Activated naive CD4-positive, alpha-beta T cell treated with anti-CD3 and anti-CD28 coated beads, Interleukin-2, amount 10 ng/mL, durations not matched to agents 7 days and 5 days (primary cell): ENCODE results near the gene SORCS2.

Experiments used
- CTCF ChIA-PET: fragments of 350-600 bp; sonication (Branson Sonifier 250); formaldehyde crosslinking; loops from one replicate; lab custom pipeline; 2021; ENCODE audit warnings: antibody characterized with exemption; lab: Charles Lee
- DNase-seq: peaks from one replicate; pipeline ENCODE4 v3.0.0-alpha.2; 2020
- H3K27ac Mint-ChIP-seq: one replicate; pipeline ENCODE4 v1.8.0; 2021; ENCODE audit warnings: mild to moderate bottlenecking, moderate library complexity, mixed read lengths
- H3K27me3 Mint-ChIP-seq: one replicate; pipeline ENCODE4 v1.8.0; 2021; ENCODE audit warnings: mild to moderate bottlenecking, mixed read lengths
- H3K36me3 Mint-ChIP-seq: one replicate; pipeline ENCODE4 v1.8.0; 2021; ENCODE audit warnings: mixed read lengths
- H3K4me1 Mint-ChIP-seq: one replicate; pipeline ENCODE4 v1.8.0; 2021; ENCODE audit warnings: mixed read lengths
- H3K4me3 Mint-ChIP-seq: one replicate; pipeline ENCODE4 v1.8.0; 2021; ENCODE audit warnings: mild to moderate bottlenecking, moderate library complexity, mixed read lengths
- H3K9me3 Mint-ChIP-seq: one replicate; pipeline ENCODE4 v1.8.0; 2021; ENCODE audit warnings: mixed read lengths

SORCS2 gene

GRCh38 chr4:7319024-7319423, 126.7 kb downstream of the SORCS2 start:
- CTCF ChIA-PET, result interaction anchor here (1.1 kb wide), 1 partner anchor 18 kb away, joined by 3 read pairs; no protein-coding TSS in a partner anchor
- Mint-ChIP-seq H3K4me1 (no peaks in the 10 kb centered on the region), H3K27me3 (no peaks in the 10 kb centered on the region), H3K9me3 (peaks cover 14% of the 10 kb centered on the region), H3K36me3 (no peaks in the 10 kb centered on the region), H3K4me3 (no peak overlapping the region), H3K27ac (no peak overlapping the region)
- no peak for DNase-seq

DNA sequence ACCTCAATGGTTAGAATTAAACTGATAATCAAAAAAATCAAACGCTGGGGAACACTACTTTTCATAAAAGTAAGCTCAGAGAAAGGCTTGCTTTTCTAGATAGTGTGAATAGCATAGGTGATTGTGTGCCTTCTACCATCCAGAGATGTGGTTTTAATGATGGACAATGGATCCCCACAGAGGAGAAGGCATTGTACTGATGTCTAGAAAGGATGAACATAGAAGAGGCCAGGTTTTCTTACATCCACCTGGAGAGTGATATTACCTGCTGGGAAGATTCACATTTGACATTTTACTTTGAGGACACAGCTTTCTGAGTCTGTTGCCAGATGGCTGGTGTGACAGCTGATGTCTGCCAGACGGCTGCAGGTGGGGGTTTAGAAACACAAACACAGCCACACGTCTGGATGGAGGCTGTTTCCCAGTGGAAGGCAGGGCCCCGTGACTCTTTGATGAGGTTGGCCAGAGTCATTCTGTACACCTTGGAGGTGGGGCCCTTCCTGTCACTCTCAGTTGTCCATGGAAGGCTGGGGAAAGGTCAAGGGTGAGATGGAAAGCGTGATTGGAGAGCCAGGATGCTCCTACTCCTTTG, 128.0 kb downstream of the SORCS2 start:
- no peak for DNase-seq
- H3K36me3 Mint-ChIP-seq, result no peaks in the 10 kb centered on the region
- H3K27ac Mint-ChIP-seq, result no peak overlapping the region
- H3K9me3 Mint-ChIP-seq, result peaks cover 14% of the 10 kb centered on the region
- no peaks in the 10 kb centered on the region for H3K4me1 Mint-ChIP-seq
- H3K27me3 Mint-ChIP-seq, result no peaks in the 10 kb centered on the region
- CTCF ChIA-PET, result interaction anchor here (1.1 kb wide), 1 partner anchor 16 kb away, joined by 3 read pairs; no protein-coding TSS in a partner anchor
- H3K4me3 Mint-ChIP-seq, result no peak overlapping the region

DNA sequence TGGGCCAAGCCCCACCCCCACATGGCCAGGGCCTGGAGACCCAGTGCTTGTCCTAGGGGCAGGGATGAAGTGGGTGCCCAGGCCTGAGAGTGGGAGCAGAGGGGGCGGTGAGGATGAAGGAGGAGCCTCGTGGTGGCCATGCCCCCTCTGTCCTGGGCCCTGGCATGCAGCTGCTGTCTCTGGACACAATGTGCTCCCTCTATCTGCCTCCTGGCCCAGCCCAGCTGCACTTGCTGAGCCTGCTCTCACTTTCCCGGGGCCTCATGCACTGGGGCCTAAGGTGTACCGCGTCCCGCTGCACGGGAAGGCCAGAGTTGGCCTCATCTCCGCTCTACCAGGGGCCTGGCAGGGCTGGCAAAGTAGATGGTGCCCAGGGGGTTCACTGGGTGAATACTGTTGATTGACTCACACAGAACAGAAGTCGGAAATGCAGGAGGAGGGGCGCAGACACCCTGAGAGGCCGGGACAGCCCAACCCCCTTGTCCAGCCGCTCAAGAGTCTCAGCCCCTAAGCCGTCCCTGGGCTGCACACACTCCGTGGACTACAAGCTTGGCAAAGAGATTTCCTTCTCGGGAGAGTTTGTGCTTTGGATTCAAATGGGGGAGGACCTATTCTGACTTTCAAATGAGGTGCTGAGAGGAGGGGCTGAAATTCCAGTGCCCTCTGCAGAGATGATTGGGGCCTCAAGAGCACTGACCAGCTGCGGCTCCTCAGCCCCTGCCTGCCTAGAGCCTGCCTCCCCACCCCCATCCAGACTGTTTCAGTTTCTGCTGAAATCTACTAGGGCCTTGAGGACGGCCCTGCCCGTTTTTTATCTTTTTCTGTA, 130.0 kb downstream of the SORCS2 start:
- Mint-ChIP-seq H3K4me3 (no peak overlapping the region), H3K36me3 (no peaks in the 10 kb centered on the region), H3K27me3 (no peaks in the 10 kb centered on the region), H3K9me3 (peaks cover 14% of the 10 kb centered on the region), H3K4me1 (no peaks in the 10 kb centered on the region), H3K27ac (no peak overlapping the region)
- DNase-seq, result no peak
- CTCF ChIA-PET, result interaction anchor here (0.6 kb wide), 1 partner anchor 54 kb away, joined by 3 read pairs; no protein-coding TSS in a partner anchor

DNA sequence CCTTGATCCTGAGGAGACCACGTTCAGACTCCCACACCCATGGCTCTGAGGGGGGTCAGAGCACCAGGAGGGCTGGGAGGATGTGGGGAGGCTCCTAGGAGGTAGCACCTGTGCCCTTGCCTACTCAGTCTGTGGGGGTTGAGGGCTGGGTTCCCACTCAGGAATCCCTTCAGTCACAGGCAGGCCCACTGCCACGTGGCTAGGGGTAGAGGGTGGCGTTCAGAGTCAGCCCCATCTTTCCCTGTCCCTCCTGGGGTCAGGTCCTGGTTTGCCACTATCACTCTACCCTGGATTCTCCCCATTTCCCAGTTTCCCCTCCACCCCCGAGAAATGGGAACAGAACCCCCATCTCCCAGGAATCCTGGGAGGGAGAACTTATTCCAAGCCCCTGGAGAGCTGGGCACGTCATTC, 131.1 kb downstream of the SORCS2 start:
- H3K27ac Mint-ChIP-seq, result no peak overlapping the region
- no peaks in the 10 kb centered on the region for H3K36me3 Mint-ChIP-seq
- CTCF ChIA-PET, result no interaction called here
- H3K27me3 Mint-ChIP-seq, result no peaks in the 10 kb centered on the region
- no peak overlapping the region for H3K4me3 Mint-ChIP-seq
- peaks cover 12% of the 10 kb centered on the region for H3K9me3 Mint-ChIP-seq
- no peak for DNase-seq
- no peaks in the 10 kb centered on the region for H3K4me1 Mint-ChIP-seq

- peaks cover 6% of the 10 kb centered on the region for H3K9me3 Mint-ChIP-seq
- H3K27ac Mint-ChIP-seq, result no peak overlapping the region
- no peaks in the 10 kb centered on the region for H3K27me3 Mint-ChIP-seq
- CTCF ChIA-PET, result no interaction called here
- no peaks in the 10 kb centered on the region for H3K4me1 Mint-ChIP-seq
- H3K36me3 Mint-ChIP-seq, result no peaks in the 10 kb centered on the region
- no peak overlapping the region for H3K4me3 Mint-ChIP-seq
- DNase-seq, result no peak
Observed at GRCh38 chr4:7323872-7324650, 131.7 kb downstream of the SORCS2 start.

DNA sequence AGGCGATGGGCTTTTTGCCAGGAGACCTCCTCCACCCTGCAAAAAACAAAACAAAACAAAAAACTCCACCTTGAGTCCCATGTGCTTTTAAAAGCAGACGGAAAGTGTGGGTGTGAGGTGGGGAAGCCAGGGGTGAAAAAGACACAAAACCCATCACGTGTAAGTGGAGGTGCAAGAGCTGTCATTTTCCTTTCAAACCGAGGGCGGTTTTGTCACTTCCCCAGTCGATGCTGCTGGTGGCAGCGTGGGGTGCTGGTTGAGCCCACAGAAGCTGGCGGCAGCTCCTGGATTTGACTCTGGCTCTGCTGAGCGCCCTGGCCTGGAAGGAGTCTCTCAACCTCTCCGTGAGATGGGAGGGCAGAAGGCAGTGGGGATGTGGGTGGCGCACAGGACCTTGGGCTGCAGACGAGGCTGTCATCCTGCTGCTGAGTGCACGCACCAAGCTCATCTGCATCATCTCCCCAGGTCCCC, 132.3 kb downstream of the SORCS2 start:
- H3K4me3 Mint-ChIP-seq, result no peak overlapping the region

DNA sequence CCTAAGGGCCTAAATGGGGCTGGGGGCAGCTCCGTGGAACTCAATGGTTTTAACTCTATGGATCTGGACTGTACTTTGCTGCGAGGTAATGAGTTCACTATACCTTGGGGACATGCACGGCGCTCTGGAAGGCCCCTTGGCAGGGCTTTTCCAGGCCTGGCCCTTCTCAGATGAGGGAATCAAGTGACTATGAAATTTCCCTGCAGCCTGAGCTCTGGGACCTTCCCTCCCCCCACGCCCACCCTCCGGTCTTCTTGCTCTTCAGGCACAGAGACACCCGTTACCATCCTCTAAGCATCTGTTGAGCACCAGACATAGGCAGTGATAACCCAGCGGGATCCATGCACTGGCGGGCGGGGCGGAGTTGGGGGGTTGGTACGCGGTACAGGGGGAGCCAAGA, 133.2 kb downstream of the SORCS2 start:
- H3K27ac Mint-ChIP-seq, result no peak overlapping the region
- H3K4me1 Mint-ChIP-seq, result no peaks in the 10 kb centered on the region
- no peak overlapping the region for H3K4me3 Mint-ChIP-seq
- H3K36me3 Mint-ChIP-seq, result no peaks in the 10 kb centered on the region
- no peaks in the 10 kb centered on the region for H3K9me3 Mint-ChIP-seq
- CTCF ChIA-PET, result interaction anchor here (2.5 kb wide), 1 partner anchor 10 kb away, joined by 12 read pairs; no protein-coding TSS in a partner anchor
- H3K27me3 Mint-ChIP-seq, result no peaks in the 10 kb centered on the region
- DNase-seq, result no peak

More for the DNA sequence above, 132.3 kb downstream of the SORCS2 start:
- CTCF ChIA-PET, result interaction anchor here (2.5 kb wide), 1 partner anchor 10 kb away, joined by 12 read pairs; no protein-coding TSS in a partner anchor
- no peaks in the 10 kb centered on the region for H3K4me1 Mint-ChIP-seq
- H3K9me3 Mint-ChIP-seq, result peaks cover 3% of the 10 kb centered on the region
- no peak overlapping the region for H3K27ac Mint-ChIP-seq
- DNase-seq, result no peak
- H3K27me3 Mint-ChIP-seq, result no peaks in the 10 kb centered on the region
- H3K36me3 Mint-ChIP-seq, result no peaks in the 10 kb centered on the region

GRCh38 chr4:7326306-7326692, 134.0 kb downstream of the SORCS2 start:
- CTCF ChIA-PET, result interaction anchor here (2.5 kb wide), 1 partner anchor 9 kb away, joined by 12 read pairs; no protein-coding TSS in a partner anchor
- H3K4me3 Mint-ChIP-seq, result no peak overlapping the region
- no peaks in the 10 kb centered on the region for H3K9me3 Mint-ChIP-seq
- DNase-seq, result no peak
- no peaks in the 10 kb centered on the region for H3K36me3 Mint-ChIP-seq
- no peaks in the 10 kb centered on the region for H3K4me1 Mint-ChIP-seq
- H3K27me3 Mint-ChIP-seq, result no peaks in the 10 kb centered on the region
- H3K27ac Mint-ChIP-seq, result no peak overlapping the region

DNA sequence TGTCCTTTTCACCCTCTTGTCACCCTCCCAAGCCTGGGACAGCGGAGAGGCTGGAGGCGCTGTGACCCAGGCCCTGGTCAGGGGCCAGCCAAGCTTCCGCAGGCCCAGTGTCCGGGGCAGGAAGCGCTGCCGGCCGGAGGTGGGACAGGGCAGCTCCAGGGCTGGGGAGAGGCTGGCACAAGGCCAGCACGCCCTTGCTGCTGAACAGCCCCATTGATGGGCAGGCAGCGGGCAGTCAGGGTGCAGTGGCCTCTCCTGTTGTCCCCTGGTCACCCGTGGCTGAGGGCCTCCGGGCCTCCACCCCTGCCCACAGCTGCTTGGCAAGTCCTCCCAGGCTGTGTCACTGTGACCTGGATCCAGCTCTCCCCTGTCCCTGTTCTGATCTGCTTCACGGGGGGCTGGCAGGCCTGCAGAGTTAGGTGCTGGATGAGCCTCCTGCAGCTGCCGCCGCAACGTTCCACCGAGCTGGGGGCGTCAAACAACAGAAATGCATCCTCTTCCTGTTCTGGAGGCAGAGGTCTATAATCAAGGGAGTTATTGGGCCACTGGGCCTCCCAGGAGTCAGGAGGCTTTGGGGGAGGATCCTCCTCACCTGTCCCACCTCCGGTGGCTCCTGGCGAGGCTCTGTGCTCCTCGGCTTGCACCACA, 134.5 kb downstream of the SORCS2 start:
- H3K27ac Mint-ChIP-seq, result no peak overlapping the region
- no peaks in the 10 kb centered on the region for H3K4me1 Mint-ChIP-seq
- CTCF ChIA-PET, result interaction anchor here (2.5 kb wide), 1 partner anchor 8 kb away, joined by 12 read pairs; no protein-coding TSS in a partner anchor

GRCh38 chr4:7327341-7327885, 135.1 kb downstream of the SORCS2 start:
- DNase-seq, result no peak
- Mint-ChIP-seq H3K36me3 (no peaks in the 10 kb centered on the region), H3K4me1 (no peaks in the 10 kb centered on the region), H3K27me3 (no peaks in the 10 kb centered on the region), H3K27ac (no peak overlapping the region), H3K9me3 (no peaks in the 10 kb centered on the region), H3K4me3 (no peak overlapping the region)
- CTCF ChIA-PET, result interaction anchor here (0.6 to 2.5 kb wide), 2 partner anchors 8 to 44 kb away, joined by 3 to 12 read pairs; no protein-coding TSS in a partner anchor

More for the DNA sequence above, 134.5 kb downstream of the SORCS2 start:
- Mint-ChIP-seq H3K36me3 (no peaks in the 10 kb centered on the region), H3K27me3 (no peaks in the 10 kb centered on the region), H3K9me3 (no peaks in the 10 kb centered on the region), H3K4me3 (no peak overlapping the region)
- DNase-seq, result no peak

- Mint-ChIP-seq H3K36me3 (no peaks in the 10 kb centered on the region), H3K27ac (no peak overlapping the region), H3K4me1 (no peaks in the 10 kb centered on the region), H3K27me3 (no peaks in the 10 kb centered on the region), H3K4me3 (no peak overlapping the region), H3K9me3 (no peaks in the 10 kb centered on the region)
- no peak for DNase-seq
- CTCF ChIA-PET, result interaction anchor here (0.6 kb wide), 1 partner anchor 45 kb away, joined by 3 read pairs; no protein-coding TSS in a partner anchor
Observed at GRCh38 chr4:7328162-7328912, 136.0 kb downstream of the SORCS2 start.

DNA sequence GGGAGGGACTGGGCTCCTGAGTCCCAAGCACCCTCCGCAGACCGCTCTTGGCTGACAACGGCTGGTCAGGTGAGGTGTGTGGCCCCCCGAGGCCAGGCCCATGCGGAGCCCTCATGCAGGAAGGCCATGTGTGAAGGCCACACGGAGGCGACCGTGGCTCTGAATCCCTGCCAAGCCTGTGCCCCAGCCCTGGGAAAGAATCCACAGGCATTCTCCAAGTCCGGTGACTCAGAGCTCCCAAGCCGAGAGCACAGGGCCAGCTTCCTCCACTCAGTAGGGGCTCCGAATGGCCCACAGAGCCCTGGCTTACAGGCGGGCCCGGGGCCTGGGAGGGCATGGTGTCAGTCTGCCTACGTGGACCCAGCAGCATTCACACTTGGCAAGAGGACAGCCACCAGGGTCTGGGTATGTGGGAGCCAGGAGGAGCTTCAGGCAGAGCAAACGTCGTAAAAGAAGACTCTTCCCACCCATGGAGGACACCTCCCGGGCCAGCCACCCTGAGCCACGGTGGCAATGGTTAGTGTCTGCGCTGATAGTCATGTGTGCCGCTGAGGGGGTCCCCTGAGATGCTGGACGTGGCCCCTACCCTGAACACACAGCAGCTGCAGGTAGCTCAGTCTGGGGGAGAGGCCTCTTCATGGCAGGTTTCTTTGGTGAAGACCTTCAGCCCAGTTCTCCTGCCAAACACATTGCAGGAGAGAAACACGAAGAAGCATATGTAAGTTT, 136.7 kb downstream of the SORCS2 start:
- Mint-ChIP-seq H3K27me3 (no peaks in the 10 kb centered on the region), H3K4me3 (no peak overlapping the region), H3K36me3 (no peaks in the 10 kb centered on the region), H3K9me3 (no peaks in the 10 kb centered on the region), H3K4me1 (no peaks in the 10 kb centered on the region), H3K27ac (no peak overlapping the region)
- CTCF ChIA-PET, result no interaction called here
- DNase-seq, result no peak
